Spleen (tissue), 11 donors: ENCODE data around the gene PDE4B. TPM values are rescaled to one million over a fixed set of nuclear protein-coding genes. Genes with fewer than 3 reads are reported as not detected.

Source experiments
- DNase-seq: peaks from one replicate; pipeline ENCODE4 v3.0.0-alpha.2; 2020
- H3K27ac ChIP-seq, 8 donors: fragments of 200-600 bp; sonication (generic) in 7 of 8; 1 replicate in 4 of 8; 2 replicates in 4 of 8; pipeline versions ENCODE4 v1.5.0 to v1.8.0; 2016 to 2021; ENCODE audit warnings: inconsistent platforms in 4 of 8, mild to moderate bottlenecking in 4 of 8, moderate library complexity in 1 of 8
- H3K27me3 ChIP-seq, 7 donors: fragments of 200-600 bp; sonication (generic) in 6 of 7; replicated peaks in 1 of 7; 1 replicate in 4 of 7; 2 replicates in 3 of 7; pipeline versions ENCODE4 v1.5.0 to v1.8.0; 2016 to 2021; ENCODE audit warnings: inconsistent platforms in 3 of 7, mild to moderate bottlenecking in 1 of 7
- H3K36me3 ChIP-seq, 6 donors: fragments of 200-600 bp; sonication (generic) in 5 of 6; 1 replicate in 4 of 6; 2 replicates in 2 of 6; pipeline versions ENCODE4 v1.5.0 to v1.8.0; 2016 to 2021; ENCODE audit warnings: inconsistent platforms in 2 of 6
- H3K4me1 ChIP-seq, 6 donors: fragments of 200-600 bp; sonication (generic) in 5 of 6; 1 replicate in 3 of 6; 2 replicates in 3 of 6; pipeline versions ENCODE4 v1.5.0 to v1.8.0; 2016 to 2021; ENCODE audit warnings: inconsistent platforms in 3 of 6
- H3K4me3 ChIP-seq, 8 donors: fragments of 200-600 bp; sonication (generic) in 7 of 8; 1 replicate in 4 of 8; 2 replicates in 4 of 8; pipeline versions ENCODE4 v1.5.0 to v1.8.0; 2016 to 2021; ENCODE audit warnings: inconsistent platforms in 4 of 8, mild to moderate bottlenecking in 4 of 8, moderate library complexity in 2 of 8
- H3K9me3 ChIP-seq, 8 donors: fragments of 200-600 bp; sonication (generic) in 7 of 8; 1 replicate in 4 of 8; 2 replicates in 4 of 8; pipeline versions ENCODE4 v1.5.0 to v1.8.0; 2016 to 2021; ENCODE audit warnings: inconsistent platforms in 4 of 8
- CTCF ChIP-seq, 11 experiments: fragments of 200-600 bp in 7 of 11; fragments of 450-650 bp in 4 of 11; sonication (generic) in 4 of 11; IDR thresholded peaks in 8 of 11; conservative IDR thresholded peaks in 3 of 11; 1 replicate in 7 of 11; 2 replicates in 4 of 11; pipeline versions ENCODE4 v1.4.0 to v1.8.0; 2016 to 2021; ENCODE audit warnings: antibody characterized with exemption in 11 of 11, inconsistent platforms in 4 of 11, mild to moderate bottlenecking in 1 of 11
- POLR2A ChIP-seq, 3 donors: fragments of 450-650 bp; IDR thresholded peaks; one replicate each; pipeline ENCODE4 v1.5.1; 2017; ENCODE audit warnings: antibody characterized with exemption in 3 of 3, mild to moderate bottlenecking in 1 of 3
- POLR2AphosphoS5 ChIP-seq, 3 donors: sonication (generic); formaldehyde crosslinking; IDR thresholded peaks; one replicate each; pipeline ENCODE4 v1.5.1; 2017; ENCODE audit warnings: antibody characterized with exemption in 3 of 3
- WGBS, 5 donors: extraction: QIAGEN DNeasy Blood & Tissue Kit in 3 of 5; methylation state at CpG; one replicate each; pipeline versions ENCODE4 v1.1.5 to v1.1.7; 2013 to 2018; 5-methylcytosine and 5-hydroxymethylcytosine counted together
- intact Hi-C: fragments of 100-400 bp; cut with DNase I; formaldehyde crosslinking; loops from one replicate; pipeline ENCODE4 v1.15.0; 2023; ENCODE audit warnings: low total_unique reads
- polyA plus RNA-seq, 3 donors: library from polyadenylated mRNA; stranded (reverse); fragments of 200-250 nt; gene quantifications; one replicate each; pipeline ENCODE4 v1.2.1, GENCODE V29; 2013
- total RNA-seq, 7 donors: library from RNA; depleted of rRNA in 3 of 7; stranded (reverse); fragments of >200 nt in 3 of 7; fragmentation: NEBNext Ultra II Directional in 4 of 7; extraction: Animal tissue kit (Norgen Biotek cat#: 25700) in 4 of 7; gene quantifications; one replicate each; pipeline versions ENCODE4 v1.1.0 to v1.2.1, GENCODE V29; 2016 to 2021
- donor health status: healthy with polysubstance abuse.
- donor health status: DM: no; HTN: no; CAD: no; lungs with moderate emphysema.
- donor health status: DM: no; HTN: no; CAD: no.
- donor health status: Bipolar disorder and iron deficiency.
- donor health status: healthy.
- donor health status: DM: no; HTN: no; CAD: no.
- donor health status: DM: yes; HTN: yes; CAD: no.

The PDE4B gene
- total and polyA plus RNA-seq, 10 donors = 12.6 to 88.2 (median 51.9) TPM

- TF ChIP-seq POLR2AphosphoS5 (IDR thresholded peaks at IDR 0.05) (no peak), CTCF (IDR thresholded peaks at IDR 0.05 in 8 of 11, conservative IDR thresholded peaks at IDR 0.05 in 3 of 11) (no peak), POLR2A (IDR thresholded peaks at IDR 0.05) (no peak)
- intact Hi-C loops = no loop called here
- Histone ChIP-seq H3K27ac (peak overlapping the region in 3 of 8 donors; percentile 15 to 55 (median 25)), H3K36me3 (no peaks in the 10 kb centered on the region), H3K4me3 (no peak overlapping the region), H3K27me3 (no peaks in the 10 kb centered on the region), H3K4me1 (peaks cover 0 to 61% (median 19%) of the 10 kb centered on the region in 6 donors), H3K9me3 (no peaks in the 10 kb centered on the region)
- WGBS, 5 donors = 67 to 90% (median 81%) methylated on average over 3 of the region's 3 CpGs
- DNase-seq = no peak
Measured at GRCh38 chr1:66266756-66267155, 474.1 kb downstream of the PDE4B start.

- H3K4me1 ChIP-seq = peaks cover 0 to 67% (median 24%) of the 10 kb centered on the region in 6 donors
- H3K4me3 ChIP-seq = no peak overlapping the region
- 47 to 73% (median 63%) methylated on average over 7 of the region's 7 CpGs for WGBS, 5 donors
- no peaks in the 10 kb centered on the region for H3K27me3 ChIP-seq
- DNase-seq = no peak
- H3K27ac ChIP-seq = peak overlapping the region in 5 of 8 donors; percentile 1 to 55 (median 19)
- H3K36me3 ChIP-seq = no peaks in the 10 kb centered on the region
- intact Hi-C loops = no loop called here
- TF ChIP-seq POLR2AphosphoS5 (IDR thresholded peaks at IDR 0.05) (no peak), CTCF (IDR thresholded peaks at IDR 0.05 in 8 of 11, conservative IDR thresholded peaks at IDR 0.05 in 3 of 11) (no peak), POLR2A (IDR thresholded peaks at IDR 0.05) (no peak)
- H3K9me3 ChIP-seq = no peaks in the 10 kb centered on the region
Measured at GRCh38 chr1:66267201-66267940, 474.7 kb downstream of the PDE4B start.

GRCh38 chr1:66269222-66269621, 476.5 kb downstream of the PDE4B start:
- peak overlapping the region in 4 of 8 donors; percentile 68 to 82 (median 78) for H3K27ac ChIP-seq
- intact Hi-C loops = no loop called here
- 84 to 94% (median 87%) methylated on average over 5 of the region's 5 CpGs for WGBS, 5 donors
- no peak for DNase-seq
- H3K4me3 ChIP-seq = no peak overlapping the region
- H3K4me1 ChIP-seq = peaks cover 4 to 80% (median 30%) of the 10 kb centered on the region in 6 donors
- TF ChIP-seq POLR2A (IDR thresholded peaks at IDR 0.05) = no peak
- TF ChIP-seq POLR2AphosphoS5 (IDR thresholded peaks at IDR 0.05) = no peak
- no peak for TF ChIP-seq CTCF (IDR thresholded peaks at IDR 0.05 in 8 of 11, conservative IDR thresholded peaks at IDR 0.05 in 3 of 11)
- no peaks in the 10 kb centered on the region for H3K9me3 ChIP-seq
- H3K36me3 ChIP-seq = no peaks in the 10 kb centered on the region
- no peaks in the 10 kb centered on the region for H3K27me3 ChIP-seq

GRCh38 chr1:66270119-66270812, 477.6 kb downstream of the PDE4B start:
- TF ChIP-seq POLR2AphosphoS5 (IDR thresholded peaks at IDR 0.05) (peak in 1 of 3 donors; percentile 73), POLR2A (IDR thresholded peaks at IDR 0.05) (no peak)
- Histone ChIP-seq H3K27me3 (no peaks in the 10 kb centered on the region), H3K36me3 (no peaks in the 10 kb centered on the region), H3K4me3 (no peak overlapping the region), H3K4me1 (peaks cover 9 to 85% (median 40%) of the 10 kb centered on the region in 6 donors), H3K27ac (peak overlapping the region in 7 of 8 donors; percentile 1 to 82 (median 74)), H3K9me3 (no peaks in the 10 kb centered on the region)
- no peak for DNase-seq
- whole genome bisulfite sequencing, 5 donors = 67 to 82% (median 71%) methylated on average over 5 of the region's 5 CpGs
- intact Hi-C loops = loop anchor here (10.0 kb wide), 1 partner anchor 55 kb away; no protein-coding TSS in a partner anchor
